Ishikawa (cell line): ENCODE measurements around the gene TAGAP.

ENCODE experiments used
- CEBPB ChIP-seq: IDR thresholded peaks from 2 replicates; pipeline ENCODE4 v1.6.1; 2012
- CREB1 ChIP-seq: IDR thresholded peaks from 2 replicates; pipeline ENCODE4 v1.6.1; 2012; ENCODE audit warnings: low read depth
- EGR1 ChIP-seq: IDR thresholded peaks from 2 replicates; pipeline ENCODE4 v1.6.1; 2012
- EP300 ChIP-seq: IDR thresholded peaks from 2 replicates; pipeline ENCODE4 v1.6.1; 2012; ENCODE audit warnings: borderline replicate concordance
- FOXM1 ChIP-seq: IDR thresholded peaks from 2 replicates; pipeline ENCODE4 v1.6.1; 2012; ENCODE audit warnings: low read depth, borderline replicate concordance
- MAX ChIP-seq: IDR thresholded peaks from 2 replicates; pipeline ENCODE4 v1.6.1; 2012
- NFIC ChIP-seq: IDR thresholded peaks from 2 replicates; pipeline ENCODE4 v1.6.1; 2012
- RAD21 ChIP-seq: IDR thresholded peaks from 2 replicates; pipeline ENCODE4 v1.6.1; 2012; ENCODE audit warnings: low read depth
- REST ChIP-seq: IDR thresholded peaks from 2 replicates; pipeline ENCODE4 v1.6.1; 2012; ENCODE audit warnings: low read depth, mild to moderate bottlenecking
- TAF1 ChIP-seq: IDR thresholded peaks from 2 replicates; pipeline ENCODE4 v1.6.1; 2012; ENCODE audit warnings: low read depth, mild to moderate bottlenecking
- TCF12 ChIP-seq: IDR thresholded peaks from 2 replicates; pipeline ENCODE4 v1.6.1; 2012; ENCODE audit warnings: low read depth
- TEAD4 ChIP-seq: IDR thresholded peaks from 2 replicates; pipeline ENCODE4 v1.6.1; 2012
- USF1 ChIP-seq: IDR thresholded peaks from 2 replicates; pipeline ENCODE4 v1.6.1; 2012
- YY1 ChIP-seq: IDR thresholded peaks from 2 replicates; pipeline ENCODE4 v1.6.1; 2012; ENCODE audit warnings: low read depth
- ZBTB7A ChIP-seq: IDR thresholded peaks from 2 replicates; pipeline ENCODE4 v1.6.1; 2012; ENCODE audit warnings: low read depth

TAGAP gene

GRCh38 chr6:159044899-159045727 is at the start of gene TAGAP:
Gene TAGAP, minus strand, starts transcription at chr6:159044991. Its CDS starts 845 bp downstream, at chr6:159044146.
- no peak for TF ChIP-seq ZBTB7A
- no peak for TF ChIP-seq TCF12
- TF ChIP-seq REST: no peak; the same call in 1 of the 2 replicates
- TF ChIP-seq CREB1: no peak
- no peak for TF ChIP-seq NFIC
- no peak for TF ChIP-seq TEAD4
- TF ChIP-seq FOXM1: no peak
- TF ChIP-seq CEBPB: no peak

GRCh38 chr6:159093609-159094443 is 49.0 kb upstream of the TAGAP start:
- TF ChIP-seq TCF12: no peak
- TF ChIP-seq USF1: no peak
- no peak for TF ChIP-seq NFIC
- no peak for TF ChIP-seq CEBPB
- no peak for TF ChIP-seq ZBTB7A
- TF ChIP-seq YY1: no peak
- TF ChIP-seq FOXM1: no peak
- no peak for TF ChIP-seq CREB1
- no peak for TF ChIP-seq EGR1
- no peak for TF ChIP-seq TAF1
- no peak for TF ChIP-seq MAX
- TF ChIP-seq RAD21: no peak
- no peak for TF ChIP-seq EP300
- no peak for TF ChIP-seq TEAD4
- TF ChIP-seq REST: no peak

GRCh38 chr6:159092631-159093030 is 47.8 kb upstream of the TAGAP start:
- TF ChIP-seq USF1 (no peak), CEBPB (no peak), TAF1 (no peak), FOXM1 (no peak), TCF12 (no peak), EP300 (no peak), EGR1 (no peak), TEAD4 (no peak), NFIC (no peak), ZBTB7A (no peak), MAX (no peak), RAD21 (no peak), YY1 (no peak)

GRCh38 chr6:159090530-159091480 is 46.0 kb upstream of the TAGAP start:
- no peak for TF ChIP-seq REST
- no peak for TF ChIP-seq NFIC
- TF ChIP-seq USF1: no peak
- no peak for TF ChIP-seq TAF1
- no peak for TF ChIP-seq EP300
- TF ChIP-seq TEAD4: no peak
- no peak for TF ChIP-seq TCF12
- TF ChIP-seq CREB1: no peak
- no peak for TF ChIP-seq ZBTB7A
- TF ChIP-seq CEBPB: no peak
- no peak for TF ChIP-seq EGR1
- TF ChIP-seq MAX: no peak
